BJ (cell line): ENCODE data around the gene ZCCHC7. TPM values are rescaled to one million over a fixed set of nuclear protein-coding genes. Genes with fewer than 3 reads are reported as not detected.

Source experiments
- CTCF ChIA-PET: fragments of 350-600 bp; formaldehyde crosslinking; extraction: SDS; loops from one replicate; lab custom pipeline; 2021; ENCODE audit warnings: antibody characterized with exemption, inconsistent platforms; lab: Yijun Ruan, JAX
- POLR2A ChIA-PET: fragments of 300-600 bp; sonication (Branson Sonifier 250); formaldehyde crosslinking; extraction: SDS; loops from one replicate; lab custom pipeline; 2021; ENCODE audit warnings: antibody characterized with exemption; lab: Charles Lee
- DNase-seq: peaks from one replicate; pipeline ENCODE4 v3.0.0-alpha.2; 2011; ENCODE audit warnings: low read depth
- H3K27me3 ChIP-seq: 2 replicates; pipeline ENCODE4 v1.6.0; 2011; ENCODE audit warnings: low read length; ENCODE audit not compliant: control insufficient read depth, insufficient read depth
- H3K36me3 ChIP-seq: 2 replicates; pipeline ENCODE4 v1.5.1; 2011; ENCODE audit warnings: low read length; ENCODE audit not compliant: control insufficient read depth, insufficient read depth
- H3K4me3 ChIP-seq: 2 replicates; pipeline ENCODE4 v1.5.1; 2011; ENCODE audit warnings: low read depth, mild to moderate bottlenecking, control low read depth, low read length
- polyA plus RNA-seq: library from polyadenylated mRNA; depleted of rRNA; stranded (reverse); fragments of >200 nt; gene quantifications from 2 replicates; pipeline ENCODE4 v1.2.3, GENCODE V29; 2011
- TF ChIP-seq, protein P1 (sequence below): IDR thresholded peaks from 2 replicates; pipeline ENCODE4 v1.5.1; 2011; ENCODE audit warnings: low read depth, mild to moderate bottlenecking, control low read depth, inconsistent platforms, low read length, moderate library complexity; ENCODE audit not compliant: insufficient read depth

The ZCCHC7 gene
- polyA plus RNA-seq, 1 experiment, result 23.2 TPM

DNA sequence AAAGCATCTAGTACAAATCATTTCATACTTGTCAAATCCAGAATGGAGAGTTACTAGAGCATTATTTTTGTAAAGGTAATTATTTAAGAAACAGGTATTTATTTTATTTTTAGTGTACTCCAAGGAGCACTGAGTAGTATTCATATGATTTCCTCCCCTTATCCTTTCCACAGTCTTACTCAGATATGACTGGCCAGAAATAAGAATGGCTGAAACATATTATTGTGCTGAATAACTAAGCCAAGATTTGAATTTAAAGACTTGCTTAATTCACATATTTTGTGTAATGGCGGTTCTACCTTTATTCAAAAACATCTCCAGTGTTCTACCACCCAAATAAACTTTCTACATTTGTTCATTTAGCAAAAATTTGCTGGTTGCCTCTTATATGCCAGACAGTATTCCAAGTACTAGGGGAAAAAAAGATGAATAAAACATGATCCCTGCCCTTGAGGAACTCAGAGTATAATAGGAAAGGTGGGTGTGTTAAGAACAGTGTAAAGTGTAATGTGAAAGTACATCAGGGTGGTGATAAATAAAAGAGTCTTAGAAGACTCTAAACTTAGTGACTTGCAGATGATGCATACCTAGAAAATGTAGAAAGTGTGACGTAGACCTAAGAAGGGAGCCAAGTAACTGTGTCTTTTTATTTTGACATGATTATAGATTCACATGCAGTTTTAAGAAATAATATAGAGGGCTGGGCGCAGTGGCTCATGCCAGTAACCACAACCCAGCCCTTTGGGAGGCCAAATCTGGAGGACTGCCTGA, 191.7 kb downstream of the ZCCHC7 start:
- ChIA-PET POLR2A (no interaction called here), CTCF (no interaction called here)
- Histone ChIP-seq H3K27me3 (no peaks in the 10 kb centered on the region), H3K36me3 (no peaks in the 10 kb centered on the region; the same call in 1 of the 2 replicates), H3K4me3 (no peak overlapping the region)
- TF ChIP-seq, protein P1, sequence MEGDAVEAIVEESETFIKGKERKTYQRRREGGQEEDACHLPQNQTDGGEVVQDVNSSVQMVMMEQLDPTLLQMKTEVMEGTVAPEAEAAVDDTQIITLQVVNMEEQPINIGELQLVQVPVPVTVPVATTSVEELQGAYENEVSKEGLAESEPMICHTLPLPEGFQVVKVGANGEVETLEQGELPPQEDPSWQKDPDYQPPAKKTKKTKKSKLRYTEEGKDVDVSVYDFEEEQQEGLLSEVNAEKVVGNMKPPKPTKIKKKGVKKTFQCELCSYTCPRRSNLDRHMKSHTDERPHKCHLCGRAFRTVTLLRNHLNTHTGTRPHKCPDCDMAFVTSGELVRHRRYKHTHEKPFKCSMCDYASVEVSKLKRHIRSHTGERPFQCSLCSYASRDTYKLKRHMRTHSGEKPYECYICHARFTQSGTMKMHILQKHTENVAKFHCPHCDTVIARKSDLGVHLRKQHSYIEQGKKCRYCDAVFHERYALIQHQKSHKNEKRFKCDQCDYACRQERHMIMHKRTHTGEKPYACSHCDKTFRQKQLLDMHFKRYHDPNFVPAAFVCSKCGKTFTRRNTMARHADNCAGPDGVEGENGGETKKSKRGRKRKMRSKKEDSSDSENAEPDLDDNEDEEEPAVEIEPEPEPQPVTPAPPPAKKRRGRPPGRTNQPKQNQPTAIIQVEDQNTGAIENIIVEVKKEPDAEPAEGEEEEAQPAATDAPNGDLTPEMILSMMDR, result no peak
- peak; percentile 21 for DNase-seq

DNA sequence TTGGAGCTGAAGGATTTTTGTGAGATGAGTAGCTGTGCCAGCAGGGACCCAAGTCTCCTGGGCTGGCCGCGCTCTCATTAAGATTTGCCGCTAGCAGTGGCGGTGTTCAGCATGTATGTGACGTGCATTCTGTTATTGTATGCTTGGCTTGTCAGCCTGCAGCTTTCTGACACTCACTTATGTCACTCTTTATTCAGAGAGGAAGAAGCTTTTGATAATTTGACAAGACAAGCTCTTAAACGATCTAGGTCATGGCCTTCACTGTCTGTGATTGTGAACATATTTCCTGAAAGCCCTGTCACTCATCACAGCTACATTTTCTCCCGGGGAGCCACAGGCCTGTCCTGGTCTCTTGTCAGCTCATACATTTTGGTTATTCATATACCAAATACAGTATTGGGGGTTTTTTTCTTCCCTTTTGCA, 203.9 kb downstream of the ZCCHC7 start:
- no peaks in the 10 kb centered on the region for H3K36me3 ChIP-seq
- no peaks in the 10 kb centered on the region for H3K27me3 ChIP-seq
- no peak overlapping the region for H3K4me3 ChIP-seq
- no peak for DNase-seq
- ChIA-PET CTCF (interaction anchor here (1.3 kb wide), 1 partner anchor 20 kb away, joined by 4 read pairs; no protein-coding TSS in a partner anchor), POLR2A (no interaction called here)
- TF ChIP-seq, protein P1, result no peak

DNA sequence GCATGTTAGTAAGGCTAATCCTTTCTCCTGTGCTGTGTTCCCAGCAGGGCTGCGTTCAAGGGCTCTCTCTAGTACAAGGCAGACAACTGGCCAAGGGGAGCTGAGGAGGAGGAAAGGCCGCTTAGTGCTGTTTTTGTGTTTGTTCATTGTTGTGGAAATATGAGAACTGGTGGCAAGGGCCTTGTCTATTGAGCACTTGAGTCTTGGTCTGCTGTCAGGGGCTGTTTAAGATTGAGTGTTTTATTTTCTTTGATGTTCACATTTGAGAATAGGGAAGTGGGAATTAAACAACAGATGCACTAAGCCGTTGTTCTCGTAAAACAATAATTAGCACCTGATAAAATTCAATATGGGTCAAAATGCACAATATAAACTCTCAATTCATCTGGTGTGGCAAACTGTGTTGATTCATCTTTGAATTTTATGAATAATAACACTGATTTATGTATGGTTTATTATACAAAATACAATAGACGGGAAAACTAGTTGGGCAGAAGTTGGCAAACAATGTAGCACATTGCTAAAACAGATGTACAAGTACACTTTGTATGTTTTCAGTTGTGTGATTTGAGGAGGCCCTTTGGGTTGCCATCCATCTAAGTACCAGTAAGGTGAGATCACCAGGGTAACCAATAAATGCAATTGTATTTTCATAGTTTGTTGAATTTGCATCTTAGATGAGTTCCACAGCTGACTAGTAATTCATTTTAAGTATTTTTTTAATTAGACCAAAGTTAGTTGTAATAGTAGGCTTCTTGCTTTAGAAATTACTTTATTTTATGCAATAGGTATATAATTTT, 204.5 kb downstream of the ZCCHC7 start:
- DNase-seq, result no peak
- no peak overlapping the region for H3K4me3 ChIP-seq
- no peaks in the 10 kb centered on the region for H3K27me3 ChIP-seq
- no peaks in the 10 kb centered on the region for H3K36me3 ChIP-seq
- ChIA-PET CTCF (no interaction called here), POLR2A (no interaction called here)
- TF ChIP-seq, protein P1, result no peak

DNA sequence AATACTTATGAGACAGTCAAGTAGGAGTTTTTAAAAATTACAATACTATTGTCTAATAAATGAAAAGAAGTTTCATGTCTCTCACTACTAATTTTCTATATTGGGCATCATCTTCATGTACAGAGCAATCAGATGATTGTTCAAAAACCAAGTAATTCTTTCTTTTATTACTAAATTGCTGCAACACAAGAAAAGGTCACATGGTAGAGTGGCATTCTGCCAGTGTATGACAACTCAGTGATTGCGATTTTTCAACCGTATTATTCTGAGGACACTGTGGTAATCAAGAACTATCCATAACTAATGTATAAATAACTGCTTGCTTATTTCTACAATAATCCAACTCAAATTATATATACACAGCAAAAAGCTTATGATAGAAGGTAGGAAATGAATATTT, 205.4 kb downstream of the ZCCHC7 start:
- DNase-seq, result no peak
- no peaks in the 10 kb centered on the region for H3K27me3 ChIP-seq
- no peak overlapping the region for H3K4me3 ChIP-seq
- H3K36me3 ChIP-seq, result no peaks in the 10 kb centered on the region
- ChIA-PET POLR2A (no interaction called here), CTCF (interaction anchor here (1.1 kb wide), 1 partner anchor 453 kb away, joined by 3 read pairs; no protein-coding TSS in a partner anchor)
- TF ChIP-seq, protein P1, result no peak

DNA sequence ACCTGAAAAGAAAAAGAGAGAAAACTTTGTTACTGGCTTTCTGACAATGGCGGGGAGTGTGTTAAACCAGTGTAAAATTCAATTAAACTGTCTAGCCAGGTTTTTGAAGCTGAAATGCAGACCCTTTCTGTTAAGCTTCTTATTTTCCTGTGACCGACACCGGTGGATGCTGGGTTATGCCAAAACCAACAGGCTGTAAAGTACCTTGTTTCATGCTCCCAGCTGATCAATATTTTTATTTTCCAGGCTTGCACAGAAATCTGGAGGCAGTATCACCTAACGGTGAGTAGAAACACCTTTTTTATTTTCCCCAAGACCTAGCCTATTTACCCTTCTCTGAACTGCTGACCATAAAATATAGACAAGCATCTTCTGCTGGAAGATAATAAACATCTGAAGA, 207.2 kb downstream of the ZCCHC7 start:
- DNase-seq, result no peak
- Histone ChIP-seq H3K4me3 (no peak overlapping the region), H3K36me3 (no peaks in the 10 kb centered on the region), H3K27me3 (no peaks in the 10 kb centered on the region)
- TF ChIP-seq, protein P1, result no peak
- POLR2A ChIA-PET, result no interaction called here
- CTCF ChIA-PET, result interaction anchor here (0.7 to 3.2 kb wide), 3 partner anchors 9 to 331 kb away, joined by 3 to 13 read pairs (median 3); no protein-coding TSS in a partner anchor
